ENCODE measurements around the gene GIN1. TPM values are rescaled to one million over a fixed set of nuclear protein-coding genes. Genes with fewer than 3 reads are reported as not detected.
"Not testable (repeated sequence)": the region's sequence is repeated elsewhere in the genome, so short reads cannot be mapped to it uniquely, and the experiment has no call there.

GIN1 gene
- total RNA-seq, 2 experiments from 2014 or later: 9.6 to 10.8 TPM

GRCh38 chr5:103057208-103058130 lies 62.5 kb downstream of the GIN1 start:
- DNase-seq: no peak
- H3K36me3 Mint-ChIP-seq (ENCODE audit: low read depth): no peaks in the 10 kb centered on the region
- no peaks in the 10 kb centered on the region for H3K9me3 Mint-ChIP-seq
- no peaks in the 10 kb centered on the region for H3K27me3 Mint-ChIP-seq
- peaks cover 6% of the 10 kb centered on the region for H3K4me1 Mint-ChIP-seq
- ChIA-PET CTCF (interaction anchor here (1.2 kb wide), 1 partner anchor 198 kb away, joined by 3 read pairs; no protein-coding TSS in a partner anchor), POLR2A (no interaction called here)
- H3K4me3 Mint-ChIP-seq: no peak overlapping the region
- H3K27ac Mint-ChIP-seq: no peak overlapping the region

GRCh38 chr5:103046706-103047105 lies 73.2 kb downstream of the GIN1 start:
- CTCF ChIA-PET; POLR2A ChIA-PET; H3K4me3 Mint-ChIP-seq; H3K4me1 Mint-ChIP-seq; H3K27ac Mint-ChIP-seq; DNase-seq; H3K9me3 Mint-ChIP-seq; H3K36me3 Mint-ChIP-seq (ENCODE audit: low read depth); H3K27me3 Mint-ChIP-seq: not testable (repeated sequence)

- H3K36me3 Mint-ChIP-seq (ENCODE audit: low read depth): no peaks in the 10 kb centered on the region
Measured at GRCh38 chr5:103041071-103041676, 78.8 kb downstream of the GIN1 start.

GRCh38 chr5:103037673-103038455 lies 82.1 kb downstream of the GIN1 start:
- Mint-ChIP-seq H3K9me3 (no peaks in the 10 kb centered on the region), H3K4me1 (peaks cover 2% of the 10 kb centered on the region), H3K27me3 (peaks cover 3% of the 10 kb centered on the region), H3K27ac (no peak overlapping the region), H3K36me3 (ENCODE audit: low read depth) (no peaks in the 10 kb centered on the region), H3K4me3 (no peak overlapping the region)
- DNase-seq: no peak
- POLR2A ChIA-PET: no interaction called here
- CTCF ChIA-PET: no interaction called here

More at GRCh38 chr5:103041071-103041676, 78.8 kb downstream of the GIN1 start:
- Mint-ChIP-seq H3K4me3 (no peak overlapping the region), H3K9me3 (no peaks in the 10 kb centered on the region), H3K27ac (no peak overlapping the region), H3K4me1 (peaks cover 2% of the 10 kb centered on the region), H3K27me3 (peaks cover 3% of the 10 kb centered on the region)
- no peak for DNase-seq
- ChIA-PET CTCF (no interaction called here), POLR2A (no interaction called here)

GRCh38 chr5:103036601-103037000 lies 83.3 kb downstream of the GIN1 start:
- H3K36me3 Mint-ChIP-seq (ENCODE audit: low read depth): no peaks in the 10 kb centered on the region
- H3K9me3 Mint-ChIP-seq: no peaks in the 10 kb centered on the region
- H3K27me3 Mint-ChIP-seq: peaks cover 3% of the 10 kb centered on the region
- H3K4me1 Mint-ChIP-seq: peaks cover 2% of the 10 kb centered on the region
- ChIA-PET POLR2A (no interaction called here), CTCF (interaction anchor here (0.6 kb wide), 1 partner anchor 222 kb away, joined by 3 read pairs; the partner anchor contains the start of gene MACIR)
- DNase-seq: no peak
- H3K27ac Mint-ChIP-seq: no peak overlapping the region
- no peak overlapping the region for H3K4me3 Mint-ChIP-seq

Other genes with a start within 250 kb of the GIN1 start
- 10 to 100 TPM; 53.7 to 66.6 TPM for gene PPIP5K2, start 163 bp upstream of the GIN1 start, total RNA-seq
- 1 to 10 TPM; 6.3 to 7.4 TPM for gene MACIR, start 138.6 kb upstream of the GIN1 start, total RNA-seq